Activated CD4-positive, alpha-beta T cell treated with anti-CD3 and anti-CD28 coated beads, Interleukin-2, amount 10 ng/mL, durations not matched to agents 7 days and 5 days (primary cell): Measurements from ENCODE around the gene ATP5PO. TPM values are rescaled to one million over a fixed set of nuclear protein-coding genes. Genes with fewer than 3 reads are reported as not detected.
A peak's percentile ranks its signal among the peaks of the same experiment; 100 is the strongest.
"Not testable (repeated sequence)": the region's sequence is repeated elsewhere in the genome, so short reads cannot be mapped to it uniquely, and the experiment has no call there.

ENCODE experiments used
- CTCF ChIA-PET: fragments of 350-600 bp; sonication (Branson Sonifier 250); formaldehyde crosslinking; loops from one replicate; lab custom pipeline; 2021; ENCODE audit warnings: antibody characterized with exemption; lab: Charles Lee
- POLR2A ChIA-PET: fragments of 350-600 bp; sonication (Branson Sonifier 250); formaldehyde crosslinking; loops from one replicate; lab custom pipeline; 2021; ENCODE audit warnings: antibody characterized with exemption; lab: Charles Lee
- DNase-seq: peaks from one replicate; pipeline ENCODE4 v3.0.0-alpha.2; 2020
- H3K27ac Mint-ChIP-seq: one replicate; pipeline ENCODE4 v1.8.0; 2021; ENCODE audit warnings: mild to moderate bottlenecking, moderate library complexity, mixed read lengths
- H3K27me3 Mint-ChIP-seq: one replicate; pipeline ENCODE4 v1.8.0; 2021; ENCODE audit warnings: mixed read lengths
- H3K36me3 Mint-ChIP-seq: one replicate; pipeline ENCODE4 v1.8.0; 2021; ENCODE audit warnings: low read depth, mixed read lengths
- H3K4me1 Mint-ChIP-seq: one replicate; pipeline ENCODE4 v1.8.0; 2021; ENCODE audit warnings: mixed read lengths
- H3K4me3 Mint-ChIP-seq: one replicate; pipeline ENCODE4 v1.8.0; 2021; ENCODE audit warnings: mild to moderate bottlenecking, moderate library complexity, mixed read lengths
- H3K9me3 Mint-ChIP-seq: one replicate; pipeline ENCODE4 v1.8.0; 2021; ENCODE audit warnings: mixed read lengths
- total RNA-seq, 2 experiments: library from RNA; stranded (reverse); gene quantifications; one replicate each; pipeline ENCODE4 v1.2.3, GENCODE V29; 2021

ATP5PO gene
- total RNA-seq, 2 experiments from 2014 or later: 190 to 201 TPM

GRCh38 chr21:33874161-33874560, 41.4 kb downstream of the ATP5PO start:
- no peaks in the 10 kb centered on the region for H3K36me3 Mint-ChIP-seq
- H3K4me3 Mint-ChIP-seq: no peak overlapping the region
- no peak for DNase-seq
- POLR2A ChIA-PET: no interaction called here
- CTCF ChIA-PET: interaction anchor here (0.7 kb wide), 1 partner anchor 1598 kb away, joined by 4 read pairs; no protein-coding TSS in a partner anchor
- H3K27me3 Mint-ChIP-seq: peaks cover 1% of the 10 kb centered on the region
- H3K4me1 Mint-ChIP-seq: no peaks in the 10 kb centered on the region
- H3K9me3 Mint-ChIP-seq: no peaks in the 10 kb centered on the region
- no peak overlapping the region for H3K27ac Mint-ChIP-seq

DNA sequence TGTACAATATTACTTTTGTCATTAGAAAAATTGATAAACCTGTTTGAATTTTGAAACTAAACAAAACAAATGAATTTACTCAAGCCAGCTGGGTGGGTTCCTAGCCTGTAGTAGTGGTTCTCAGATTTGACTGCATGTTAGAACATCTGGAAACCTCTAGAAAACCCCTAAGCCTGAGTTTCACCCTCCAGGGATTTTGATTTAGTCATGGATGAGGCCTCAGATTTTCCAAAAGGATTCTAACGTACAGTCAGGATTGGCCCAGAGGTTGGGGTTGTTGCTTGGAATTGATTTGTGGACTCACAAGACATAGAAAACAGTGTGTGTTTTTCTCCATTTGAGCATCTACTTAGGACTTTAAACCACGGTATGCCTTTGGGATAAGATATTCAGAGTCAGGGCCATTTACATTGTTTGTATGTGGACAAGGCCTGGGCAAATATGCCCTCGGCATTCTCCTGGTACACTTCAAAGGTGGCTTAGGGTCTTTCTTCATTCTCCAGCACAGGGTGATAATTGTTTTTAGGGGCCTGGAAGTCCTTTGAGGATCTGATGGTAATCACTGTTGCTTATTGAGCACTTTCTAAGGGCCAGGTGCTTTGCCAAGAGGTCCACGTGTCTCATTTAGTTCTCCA, 42.6 kb downstream of the ATP5PO start:
- Mint-ChIP-seq H3K4me3 (no peak overlapping the region), H3K36me3 (no peaks in the 10 kb centered on the region), H3K4me1 (no peaks in the 10 kb centered on the region), H3K9me3 (no peaks in the 10 kb centered on the region), H3K27me3 (peaks cover 1% of the 10 kb centered on the region), H3K27ac (no peak overlapping the region)
- ChIA-PET CTCF (no interaction called here), POLR2A (no interaction called here)
- no peak for DNase-seq

DNA sequence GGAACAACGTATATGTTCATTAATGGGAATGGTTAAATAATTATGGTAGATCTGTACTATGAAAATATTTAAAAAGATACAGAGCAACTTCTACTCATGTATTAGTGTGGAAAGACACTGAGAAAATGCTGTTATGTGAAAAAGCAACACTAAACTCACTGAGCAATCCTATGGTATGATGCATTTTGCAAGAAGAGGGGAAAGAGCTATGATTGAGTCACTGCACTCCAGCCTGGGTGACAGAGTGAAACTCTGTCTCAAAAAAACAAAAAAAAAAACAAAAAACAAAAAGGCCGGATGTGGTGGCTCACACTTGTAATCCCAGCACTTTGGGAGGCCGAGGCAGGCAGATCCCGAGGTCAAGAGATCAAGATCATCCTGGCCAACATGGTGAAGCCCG, 44.4 kb downstream of the ATP5PO start:
- CTCF ChIA-PET: no interaction called here
- Mint-ChIP-seq H3K4me3 (no peak overlapping the region), H3K9me3 (no peaks in the 10 kb centered on the region), H3K27me3 (no peaks in the 10 kb centered on the region), H3K27ac (no peak overlapping the region), H3K4me1 (peaks cover 4% of the 10 kb centered on the region), H3K36me3 (no peaks in the 10 kb centered on the region)
- DNase-seq: no peak
- POLR2A ChIA-PET: interaction anchor here (0.7 kb wide), 1 partner anchor 646 kb away, joined by 5 read pairs; no protein-coding TSS in a partner anchor

DNA sequence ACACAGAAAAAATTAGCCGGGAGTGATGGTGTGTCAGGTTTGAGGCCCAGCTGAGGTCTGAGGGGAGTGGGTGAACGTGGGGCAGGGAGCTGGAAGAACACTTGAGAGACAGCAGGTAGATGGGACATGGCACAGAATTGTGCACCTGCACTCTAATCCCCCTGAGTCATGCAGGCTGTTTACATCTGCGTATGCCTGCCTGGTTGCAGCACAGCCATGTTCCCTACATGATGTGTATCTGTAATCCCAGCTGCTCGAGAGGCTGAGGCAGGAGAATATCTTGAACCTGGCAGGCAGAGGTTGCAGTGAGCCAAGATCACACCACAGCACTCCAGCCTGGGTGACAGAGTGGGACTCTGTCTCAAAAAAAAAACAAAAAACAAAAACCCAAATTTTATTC, 44.8 kb downstream of the ATP5PO start:
- Mint-ChIP-seq H3K36me3 (no peaks in the 10 kb centered on the region), H3K4me1 (peaks cover 4% of the 10 kb centered on the region), H3K4me3 (no peak overlapping the region), H3K27me3 (no peaks in the 10 kb centered on the region), H3K9me3 (no peaks in the 10 kb centered on the region), H3K27ac (no peak overlapping the region)
- ChIA-PET CTCF (no interaction called here), POLR2A (no interaction called here)
- DNase-seq: no peak

DNA sequence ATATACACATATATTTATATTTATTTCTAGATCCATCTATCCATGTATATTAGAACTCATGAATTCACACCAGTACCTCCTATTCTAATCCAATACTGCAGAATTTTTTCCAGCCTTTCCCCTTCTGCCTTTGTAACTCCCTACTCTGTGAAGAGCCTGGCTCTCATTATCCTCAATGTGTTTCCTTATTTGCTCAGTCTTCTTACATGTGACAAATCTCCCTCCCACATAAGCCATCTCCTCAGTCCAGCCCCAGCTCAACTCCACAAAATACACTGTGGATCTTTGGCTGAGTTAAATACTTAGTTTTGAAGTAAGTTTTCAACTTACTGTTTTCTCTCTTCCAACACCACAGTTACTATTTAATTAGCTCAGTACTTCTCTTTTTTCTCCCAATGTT, 45.7 kb downstream of the ATP5PO start:
- Mint-ChIP-seq H3K27me3 (no peaks in the 10 kb centered on the region), H3K4me1 (peaks cover 4% of the 10 kb centered on the region), H3K4me3 (no peak overlapping the region), H3K9me3 (no peaks in the 10 kb centered on the region), H3K36me3 (no peaks in the 10 kb centered on the region), H3K27ac (no peak overlapping the region)
- no peak for DNase-seq
- ChIA-PET POLR2A (no interaction called here), CTCF (interaction anchor here (0.6 kb wide), 1 partner anchor 10 kb away, joined by 5 read pairs; no protein-coding TSS in a partner anchor)

- H3K9me3 Mint-ChIP-seq, H3K27ac Mint-ChIP-seq, H3K27me3 Mint-ChIP-seq, H3K4me1 Mint-ChIP-seq, H3K36me3 Mint-ChIP-seq, POLR2A ChIA-PET, CTCF ChIA-PET, DNase-seq: not testable (repeated sequence)
- H3K4me3 Mint-ChIP-seq: peak overlapping the region; percentile 26
Observed at GRCh38 chr21:33867868-33868267, 47.7 kb downstream of the ATP5PO start.

DNA sequence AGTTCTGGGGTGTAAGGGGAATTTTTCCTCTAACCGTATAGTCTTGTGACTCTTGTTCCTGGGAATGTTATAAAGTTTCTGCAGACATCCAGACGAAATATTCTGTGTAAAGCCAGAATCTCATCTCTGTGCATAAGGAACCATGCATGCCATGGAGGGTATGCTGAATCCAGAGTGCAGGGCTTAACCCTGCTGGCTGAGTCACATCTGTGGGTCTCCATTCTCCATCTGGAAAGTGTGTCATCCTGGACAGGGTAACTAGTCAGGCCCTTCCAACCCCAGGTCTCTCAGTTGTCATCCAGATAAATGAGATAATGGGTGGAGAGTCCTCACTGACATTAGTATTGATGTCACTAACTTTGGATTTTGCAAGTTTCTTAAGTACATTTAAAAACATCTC, 48.8 kb downstream of the ATP5PO start:
- no peak overlapping the region for H3K27ac Mint-ChIP-seq
- DNase-seq: no peak

DNA sequence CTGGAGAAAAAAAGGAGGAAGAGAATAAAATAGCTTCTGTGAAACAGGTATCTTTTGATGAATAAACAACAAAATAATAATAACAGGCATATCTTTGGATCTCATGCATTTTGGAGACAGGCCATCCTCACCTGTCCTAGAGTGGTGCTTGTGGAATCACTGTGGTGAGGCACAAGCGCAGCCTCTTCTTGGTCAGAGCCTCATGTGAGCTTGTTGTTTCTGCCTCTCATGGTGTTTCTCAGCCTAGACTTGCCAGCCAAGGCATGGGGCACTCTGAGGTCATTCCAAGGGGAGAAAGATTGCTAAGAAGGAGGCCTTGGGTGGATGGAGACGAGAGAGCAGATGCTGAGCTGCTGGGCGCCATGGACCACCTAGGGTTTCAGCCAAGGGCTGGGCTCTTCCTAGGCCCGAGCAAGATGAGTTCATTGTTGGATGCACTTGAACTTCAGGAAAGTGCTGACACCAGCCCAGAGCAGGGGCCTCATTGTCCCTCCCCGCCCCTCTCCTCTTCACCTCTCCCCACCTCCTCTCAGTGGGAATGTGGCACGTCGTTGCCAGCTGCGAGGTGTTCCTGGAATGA, 49.5 kb downstream of the ATP5PO start:
- Mint-ChIP-seq H3K9me3 (no peaks in the 10 kb centered on the region), H3K27ac (no peak overlapping the region), H3K36me3 (no peaks in the 10 kb centered on the region), H3K4me3 (no peak overlapping the region), H3K27me3 (no peaks in the 10 kb centered on the region), H3K4me1 (peaks cover 4% of the 10 kb centered on the region)
- CTCF ChIA-PET: interaction anchor here (1.1 kb wide), 1 partner anchor 11 kb away, joined by 3 read pairs; no protein-coding TSS in a partner anchor
- POLR2A ChIA-PET: no interaction called here
- DNase-seq: no peak

More for the DNA sequence above, 48.8 kb downstream of the ATP5PO start:
- ChIA-PET POLR2A (no interaction called here), CTCF (no interaction called here)
- Mint-ChIP-seq H3K4me3 (no peak overlapping the region), H3K4me1 (peaks cover 4% of the 10 kb centered on the region), H3K36me3 (no peaks in the 10 kb centered on the region), H3K9me3 (no peaks in the 10 kb centered on the region), H3K27me3 (no peaks in the 10 kb centered on the region)

DNA sequence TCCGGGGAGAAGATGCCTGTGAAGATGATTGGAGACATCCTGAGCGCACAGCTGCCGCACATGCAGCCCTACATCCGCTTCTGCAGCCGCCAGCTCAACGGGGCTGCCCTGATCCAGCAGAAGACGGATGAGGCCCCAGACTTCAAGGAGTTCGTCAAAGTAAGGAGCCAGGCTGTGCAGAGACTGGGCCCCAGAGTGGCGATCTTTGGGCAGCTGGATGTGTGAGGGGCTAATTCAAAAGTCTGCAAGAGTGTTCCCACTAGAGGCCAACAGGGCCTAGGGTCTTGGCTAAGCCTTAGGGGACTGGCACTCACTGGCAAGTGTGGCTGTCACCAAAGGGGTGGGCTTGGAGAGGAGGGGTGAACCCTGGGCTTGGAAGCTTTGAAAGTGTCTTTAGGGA, 50.4 kb downstream of the ATP5PO start:
- Mint-ChIP-seq H3K36me3 (no peaks in the 10 kb centered on the region), H3K9me3 (no peaks in the 10 kb centered on the region), H3K4me3 (no peak overlapping the region), H3K27me3 (no peaks in the 10 kb centered on the region), H3K4me1 (peaks cover 4% of the 10 kb centered on the region), H3K27ac (no peak overlapping the region)
- ChIA-PET POLR2A (no interaction called here), CTCF (no interaction called here)
- DNase-seq: no peak

GRCh38 chr21:33864150-33864549, 51.5 kb downstream of the ATP5PO start:
- Mint-ChIP-seq H3K4me1 (peaks cover 4% of the 10 kb centered on the region), H3K27ac (no peak overlapping the region), H3K36me3 (no peaks in the 10 kb centered on the region), H3K4me3 (no peak overlapping the region), H3K27me3 (no peaks in the 10 kb centered on the region), H3K9me3 (no peaks in the 10 kb centered on the region)
- no peak for DNase-seq
- ChIA-PET POLR2A (no interaction called here), CTCF (no interaction called here)

- H3K36me3 Mint-ChIP-seq, DNase-seq, H3K4me1 Mint-ChIP-seq, H3K4me3 Mint-ChIP-seq, H3K27me3 Mint-ChIP-seq, H3K9me3 Mint-ChIP-seq, POLR2A ChIA-PET, CTCF ChIA-PET, H3K27ac Mint-ChIP-seq: not testable (repeated sequence)
Observed at GRCh38 chr21:33863191-33863590, 52.4 kb downstream of the ATP5PO start.

DNA sequence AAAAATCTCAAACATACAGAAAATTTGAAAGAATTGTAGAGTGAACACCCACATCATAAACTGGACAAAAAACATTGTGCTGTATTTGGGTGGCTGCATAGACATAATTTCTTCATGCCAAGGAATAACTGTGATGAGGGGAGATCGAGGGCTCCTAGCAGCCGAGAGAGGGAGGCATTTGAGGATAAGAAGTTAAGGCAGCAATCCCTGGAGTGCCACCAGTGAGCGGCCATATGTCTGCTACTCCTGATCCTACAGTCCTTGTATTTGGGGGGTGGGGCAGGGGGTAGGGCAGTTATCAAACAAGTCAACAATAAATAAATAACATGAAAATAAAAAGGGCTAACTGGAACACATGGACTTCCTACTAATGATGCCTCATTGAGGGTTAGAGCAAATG, 54.5 kb downstream of the ATP5PO start:
- Mint-ChIP-seq H3K9me3 (no peaks in the 10 kb centered on the region), H3K4me3 (no peak overlapping the region), H3K27me3 (no peaks in the 10 kb centered on the region), H3K27ac (no peak overlapping the region), H3K4me1 (no peaks in the 10 kb centered on the region), H3K36me3 (no peaks in the 10 kb centered on the region)
- DNase-seq: no peak
- ChIA-PET POLR2A (no interaction called here), CTCF (no interaction called here)

DNA sequence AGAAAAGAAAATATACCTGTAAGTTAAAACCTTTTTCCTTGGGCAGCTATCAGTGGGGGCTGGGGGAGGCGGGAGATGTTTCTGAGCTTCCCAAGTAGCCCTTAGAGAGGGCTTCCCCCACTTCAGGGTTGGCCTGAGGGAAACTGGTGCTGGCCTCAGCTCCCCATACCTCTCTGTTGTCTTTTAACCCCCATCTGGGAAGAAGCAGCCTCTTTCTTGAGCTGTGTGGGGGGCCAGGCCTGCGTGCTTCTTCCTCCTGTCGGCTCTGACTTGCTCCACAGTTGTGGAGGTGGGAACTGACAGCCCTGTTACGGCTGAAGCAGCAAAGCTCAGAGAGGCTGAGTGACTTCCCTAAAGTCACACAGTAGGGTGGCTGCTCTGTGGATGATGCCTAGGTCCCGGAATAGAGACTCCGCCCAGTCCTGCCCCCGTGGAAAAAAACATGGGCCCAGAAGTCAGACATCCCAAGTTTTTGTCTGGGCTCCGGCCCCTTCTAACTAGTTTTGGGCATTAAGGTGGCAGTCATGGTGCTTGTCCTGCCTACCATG, 55.2 kb downstream of the ATP5PO start:
- no peak overlapping the region for H3K27ac Mint-ChIP-seq
- H3K9me3 Mint-ChIP-seq: no peaks in the 10 kb centered on the region
- CTCF ChIA-PET: interaction anchor here (0.6 kb wide), 1 partner anchor 9 kb away, joined by 5 read pairs; no protein-coding TSS in a partner anchor
- no peak for DNase-seq
- POLR2A ChIA-PET: no interaction called here
- H3K4me1 Mint-ChIP-seq: no peaks in the 10 kb centered on the region
- no peaks in the 10 kb centered on the region for H3K27me3 Mint-ChIP-seq
- no peak overlapping the region for H3K4me3 Mint-ChIP-seq
- no peaks in the 10 kb centered on the region for H3K36me3 Mint-ChIP-seq
